Activated T-cell treated with anti-CD3 and anti-CD28 coated beads, Interleukin-2, amount 50 U/mL, for 72 hours (primary cell): ENCODE measurements around the gene HK2. TPM values are rescaled to one million over a fixed set of nuclear protein-coding genes. Genes with fewer than 3 reads are reported as not detected.
A peak's percentile ranks its signal among the peaks of the same experiment; 100 is the strongest.
"Not testable (repeated sequence)": the region's sequence is repeated elsewhere in the genome, so short reads cannot be mapped to it uniquely, and the experiment has no call there.

Experiments
- ATAC-seq, 2 donors: fragments of 150-1000 bp; cut with Tn5 transposase; replicated peaks in 1 of 2; 2 replicates each; pipeline ENCODE4 v1.10.0; 2021; ENCODE audit warnings: moderate library complexity in 2 of 2, mild to moderate bottlenecking in 1 of 2
- DNase-seq, 2 donors: peaks; one replicate each; pipeline ENCODE4 v3.0.0; 2021 to 2022; ENCODE audit warnings: mixed read lengths in 1 of 2
- H3K27ac Mint-ChIP-seq: one replicate; pipeline ENCODE4 v1.8.0; 2022; ENCODE audit warnings: mild to moderate bottlenecking, moderate library complexity, mixed read lengths
- H3K27me3 Mint-ChIP-seq: one replicate; pipeline ENCODE4 v1.8.0; 2022; ENCODE audit warnings: low read depth, mixed read lengths
- H3K36me3 Mint-ChIP-seq, 2 donors: one replicate each; pipeline ENCODE4 v1.8.0; 2022; ENCODE audit warnings: mixed read lengths in 2 of 2, mild to moderate bottlenecking in 1 of 2; ENCODE audit not compliant: insufficient read depth in 2 of 2
- H3K4me1 Mint-ChIP-seq: one replicate; pipeline ENCODE4 v1.8.0; 2022; ENCODE audit warnings: low read depth, mixed read lengths
- H3K4me3 Mint-ChIP-seq, 2 donors: one replicate each; pipeline ENCODE4 v1.8.0; 2022; ENCODE audit warnings: mild to moderate bottlenecking in 2 of 2, mixed read lengths in 2 of 2, moderate library complexity in 2 of 2
- H3K9me3 Mint-ChIP-seq, 2 donors: one replicate each; pipeline ENCODE4 v1.8.0; 2022; ENCODE audit warnings: mixed read lengths in 2 of 2
- total RNA-seq, 2 donors: library from RNA; stranded (reverse); gene quantifications; one replicate each; pipeline ENCODE4 v1.2.3, GENCODE V29; 2022

HK2 gene
- 10 to 100 TPM; 31.2 to 36.4 TPM for total RNA-seq

- no peaks in the 10 kb centered on the region for H3K9me3 Mint-ChIP-seq
- H3K4me1 Mint-ChIP-seq = peaks cover 55% of the 10 kb centered on the region
- DNase-seq = peak; percentile 88 to 89
- peaks cover 0 to 2% of the 10 kb centered on the region in 2 donors for H3K36me3 Mint-ChIP-seq
- ATAC-seq = peak; percentile 86 to 88
- H3K4me3 Mint-ChIP-seq = peak within 1 kb of the TSS; percentile 94
- H3K27ac Mint-ChIP-seq = no peak within 1 kb of the TSS
- H3K27me3 Mint-ChIP-seq = no peaks in the 10 kb centered on the region
Measured at GRCh38 chr2:74833418-74834233, at the start of gene HK2. Gene HK2, plus strand, starts transcription at chr2:74834127. Its CDS starts 454 bp downstream, at chr2:74834581.

DNA sequence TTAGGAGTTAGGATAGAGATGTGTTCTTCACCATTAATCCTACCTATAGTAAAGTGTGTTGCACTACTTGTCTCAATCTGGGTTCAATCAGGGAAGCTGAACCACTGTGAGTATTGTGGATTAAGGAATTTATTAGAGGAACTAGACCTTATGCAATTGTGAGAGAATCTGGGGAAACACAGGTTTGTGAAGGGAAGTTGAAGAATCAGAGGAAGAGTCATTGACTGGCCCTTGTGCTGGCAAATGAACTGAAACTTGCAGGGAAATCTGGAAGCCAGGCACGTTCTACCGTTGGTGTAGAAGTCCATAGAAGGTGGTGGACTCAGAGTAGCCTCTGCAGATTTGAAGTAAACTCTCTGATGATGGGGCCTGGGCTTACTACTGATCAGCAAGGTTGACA lies 44.7 kb upstream of the HK2 start:
- H3K4me1 Mint-ChIP-seq = no peaks in the 10 kb centered on the region
- H3K36me3 Mint-ChIP-seq = no peaks in the 10 kb centered on the region
- no peak for ATAC-seq

DNA sequence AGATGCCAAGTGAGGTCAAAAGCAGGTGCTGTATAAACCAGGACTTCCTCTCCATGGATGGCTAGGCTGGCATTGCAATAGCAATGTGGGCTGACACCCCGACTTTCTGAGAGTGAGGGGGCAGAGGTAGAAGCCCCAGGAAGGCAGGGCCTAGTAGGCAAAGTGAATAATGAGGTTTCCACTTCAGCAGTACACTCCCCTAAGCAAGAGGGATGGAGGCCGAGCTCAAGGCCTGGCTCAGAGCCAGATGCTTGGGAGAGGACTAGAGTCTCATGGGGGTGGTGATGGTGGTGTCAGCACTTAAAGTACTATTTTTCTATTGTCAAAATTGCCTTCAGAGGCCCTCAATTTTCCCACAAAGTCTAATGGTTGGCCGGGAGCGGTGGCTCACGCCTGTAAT lies 41.6 kb upstream of the HK2 start:
- H3K4me3 Mint-ChIP-seq = no peak overlapping the region
- peaks cover 0 to 4% of the 10 kb centered on the region in 2 donors for H3K36me3 Mint-ChIP-seq
- H3K27me3 Mint-ChIP-seq = no peaks in the 10 kb centered on the region
- H3K27ac Mint-ChIP-seq = no peak overlapping the region
- H3K4me1 Mint-ChIP-seq = no peaks in the 10 kb centered on the region
- H3K9me3 Mint-ChIP-seq = peaks cover 10% of the 10 kb centered on the region in 2 donors
- DNase-seq (no peak), ATAC-seq (no peak)

More for the DNA sequence above, 44.7 kb upstream of the HK2 start:
- Mint-ChIP-seq H3K9me3 (peaks cover 10 to 11% of the 10 kb centered on the region in 2 donors), H3K27ac (no peak overlapping the region), H3K27me3 (no peaks in the 10 kb centered on the region), H3K4me3 (no peak overlapping the region)
- no peak for DNase-seq

DNA sequence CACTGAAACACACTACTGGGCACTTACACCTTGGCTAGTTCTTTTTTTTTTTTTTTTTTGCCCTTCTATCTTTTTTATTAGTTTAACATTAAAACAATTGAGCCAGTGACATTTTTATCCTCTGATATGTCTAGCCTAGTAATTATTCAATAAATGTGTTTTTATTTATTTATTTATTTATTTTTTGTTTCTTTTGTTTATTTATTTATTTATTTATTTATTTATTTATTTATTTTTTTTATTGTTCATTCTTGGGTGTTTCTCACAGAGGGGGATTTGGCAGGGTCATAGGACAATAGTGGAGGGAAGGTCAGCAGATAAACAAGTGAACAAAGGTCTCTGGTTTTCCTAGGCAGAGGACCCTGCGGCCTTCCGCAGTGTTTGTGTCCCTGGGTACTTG lies 39.0 kb upstream of the HK2 start:
- H3K27me3 Mint-ChIP-seq, ATAC-seq, H3K9me3 Mint-ChIP-seq, H3K4me1 Mint-ChIP-seq, DNase-seq, H3K36me3 Mint-ChIP-seq, H3K4me3 Mint-ChIP-seq, H3K27ac Mint-ChIP-seq: not testable (repeated sequence)

DNA sequence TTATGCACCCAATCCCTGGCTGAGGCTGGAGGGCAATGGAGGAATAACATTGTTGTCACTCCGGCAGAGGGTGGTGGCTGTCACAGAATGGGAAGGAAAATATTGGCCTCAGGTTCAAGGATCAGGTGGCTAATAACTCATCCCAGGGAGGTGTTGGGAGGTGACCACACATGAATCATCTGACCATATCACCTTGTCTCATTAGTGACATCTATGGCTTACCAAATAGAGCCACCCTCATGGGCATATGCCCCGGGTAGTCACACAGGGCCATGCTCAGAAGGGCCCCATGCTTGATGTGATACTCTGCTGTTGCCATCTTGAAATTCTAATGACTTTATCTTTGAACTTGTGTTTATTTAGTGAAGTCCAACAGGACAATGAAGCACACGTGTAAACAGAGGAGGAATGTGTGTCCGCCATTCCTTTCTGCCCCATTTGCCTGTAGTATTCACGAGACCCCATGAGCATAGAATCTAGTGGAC lies 27.5 kb upstream of the HK2 start:
- Mint-ChIP-seq H3K36me3 (no peaks in the 10 kb centered on the region), H3K27ac (no peak overlapping the region), H3K4me3 (no peak overlapping the region), H3K27me3 (peaks cover 12% of the 10 kb centered on the region), H3K9me3 (no peaks in the 10 kb centered on the region), H3K4me1 (no peaks in the 10 kb centered on the region)
- DNase-seq = no peak
- no peak for ATAC-seq

- Mint-ChIP-seq H3K27ac (no peak overlapping the region), H3K36me3 (no peaks in the 10 kb centered on the region), H3K4me1 (no peaks in the 10 kb centered on the region), H3K9me3 (no peaks in the 10 kb centered on the region), H3K27me3 (peaks cover 12% of the 10 kb centered on the region), H3K4me3 (no peak overlapping the region)
- ATAC-seq = no peak
- no peak for DNase-seq
Measured at GRCh38 chr2:74806920-74807319, 27.0 kb upstream of the HK2 start.

DNA sequence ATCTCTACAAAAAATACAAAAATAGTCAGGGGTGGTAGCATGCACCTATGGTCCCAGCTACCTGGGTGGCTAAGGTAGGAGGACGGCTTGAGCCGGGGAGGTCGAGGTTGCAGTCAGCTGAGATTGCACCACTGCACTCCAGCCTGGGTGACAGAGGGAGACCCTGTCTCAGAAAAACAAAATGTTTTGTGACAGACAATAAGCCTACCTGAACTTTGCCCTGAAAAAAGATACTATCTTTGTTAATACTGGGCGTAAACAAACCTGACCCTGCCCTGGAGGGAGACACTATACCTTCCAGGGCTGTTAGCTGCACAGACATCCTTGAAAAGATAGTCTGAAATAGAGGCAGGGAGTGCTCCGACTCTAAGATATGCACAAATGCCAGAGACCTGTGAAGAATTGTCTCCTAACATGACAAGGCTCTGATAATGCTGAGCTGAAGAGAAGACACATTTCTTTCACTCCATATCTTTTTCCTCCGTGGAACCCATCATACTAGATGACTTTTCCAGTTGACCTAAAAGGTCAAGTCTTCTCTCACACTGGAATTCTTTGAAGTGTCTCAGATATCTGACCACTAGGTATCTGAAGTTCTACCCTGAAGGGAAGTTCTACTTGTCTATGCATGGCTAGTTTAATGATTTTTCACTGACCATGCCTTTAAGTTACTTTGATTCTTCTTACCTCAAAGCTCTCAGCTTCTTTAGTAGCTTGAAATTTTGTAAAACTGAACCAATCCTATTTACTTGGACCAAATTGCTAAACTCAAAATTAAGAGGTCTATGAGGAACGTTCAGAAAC lies 20.9 kb upstream of the HK2 start:
- Mint-ChIP-seq H3K27me3 (peaks cover 12% of the 10 kb centered on the region), H3K27ac (no peak overlapping the region), H3K4me3 (no peak overlapping the region), H3K4me1 (peaks cover 6% of the 10 kb centered on the region), H3K36me3 (no peaks in the 10 kb centered on the region), H3K9me3 (no peaks in the 10 kb centered on the region)
- ATAC-seq = no peak
- DNase-seq = no peak

- no peak overlapping the region for H3K27ac Mint-ChIP-seq
- DNase-seq (no peak), ATAC-seq (no peak)
- no peak overlapping the region for H3K4me3 Mint-ChIP-seq
- H3K4me1 Mint-ChIP-seq = peaks cover 6% of the 10 kb centered on the region
- H3K27me3 Mint-ChIP-seq = peaks cover 12% of the 10 kb centered on the region
- H3K9me3 Mint-ChIP-seq = no peaks in the 10 kb centered on the region
- H3K36me3 Mint-ChIP-seq = no peaks in the 10 kb centered on the region
Measured at GRCh38 chr2:74814102-74814501, 19.8 kb upstream of the HK2 start.

GRCh38 chr2:74815941-74816340 lies 18.0 kb upstream of the HK2 start:
- no peaks in the 10 kb centered on the region for H3K9me3 Mint-ChIP-seq
- H3K4me1 Mint-ChIP-seq = peaks cover 6% of the 10 kb centered on the region
- H3K36me3 Mint-ChIP-seq = no peaks in the 10 kb centered on the region
- DNase-seq (no peak), ATAC-seq (no peak)
- H3K27ac Mint-ChIP-seq = no peak overlapping the region
- H3K4me3 Mint-ChIP-seq = no peak overlapping the region
- H3K27me3 Mint-ChIP-seq = peaks cover 5% of the 10 kb centered on the region

DNA sequence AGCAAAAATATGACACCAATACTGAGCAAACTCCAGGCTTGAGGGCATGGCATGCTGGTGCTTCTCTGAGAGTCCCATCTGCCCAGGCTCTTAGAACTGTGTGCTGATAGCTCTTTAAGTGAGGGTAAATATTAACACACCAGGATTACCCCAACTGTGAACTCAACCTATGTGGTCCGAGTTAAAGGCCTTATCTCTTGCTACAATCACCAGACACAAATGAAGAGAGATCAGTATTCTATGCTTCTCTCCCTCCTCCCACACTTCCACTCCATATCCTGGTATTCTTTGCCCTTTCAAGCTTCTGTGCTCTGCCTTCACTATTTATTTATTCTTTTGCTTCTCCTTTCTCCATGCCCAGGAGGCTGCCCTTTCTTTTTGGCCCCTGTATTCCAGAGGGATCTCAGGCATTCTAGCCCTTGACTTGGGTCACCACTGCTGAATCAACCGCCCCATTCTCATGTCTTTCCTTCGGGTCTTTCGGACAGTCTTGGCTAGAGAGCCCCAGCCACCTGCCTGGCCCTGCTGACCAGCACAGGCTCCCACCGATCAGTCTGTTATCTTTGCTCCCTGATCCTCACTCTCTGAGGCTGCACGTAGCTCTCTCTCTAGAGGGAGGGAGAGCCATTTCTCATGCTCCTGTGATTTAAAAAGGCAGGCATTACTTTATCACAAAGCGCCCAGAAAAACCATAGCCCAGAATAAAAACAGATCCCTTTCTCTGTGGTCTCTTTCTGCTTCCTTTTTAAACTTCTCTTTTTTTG lies 17.2 kb upstream of the HK2 start:
- H3K4me1 Mint-ChIP-seq = peaks cover 6% of the 10 kb centered on the region
- H3K9me3 Mint-ChIP-seq = no peaks in the 10 kb centered on the region
- no peaks in the 10 kb centered on the region for H3K36me3 Mint-ChIP-seq
- DNase-seq (no peak), ATAC-seq (no peak)
- H3K27me3 Mint-ChIP-seq = no peaks in the 10 kb centered on the region
- H3K4me3 Mint-ChIP-seq = no peak overlapping the region
- H3K27ac Mint-ChIP-seq = peak overlapping the region; percentile 1

- Mint-ChIP-seq H3K4me3 (no peak overlapping the region), H3K9me3 (no peaks in the 10 kb centered on the region), H3K36me3 (no peaks in the 10 kb centered on the region), H3K27me3 (no peaks in the 10 kb centered on the region), H3K4me1 (peaks cover 6% of the 10 kb centered on the region), H3K27ac (no peak overlapping the region)
- DNase-seq (no peak), ATAC-seq (no peak)
Measured at GRCh38 chr2:74817304-74817675, 16.6 kb upstream of the HK2 start.

DNA sequence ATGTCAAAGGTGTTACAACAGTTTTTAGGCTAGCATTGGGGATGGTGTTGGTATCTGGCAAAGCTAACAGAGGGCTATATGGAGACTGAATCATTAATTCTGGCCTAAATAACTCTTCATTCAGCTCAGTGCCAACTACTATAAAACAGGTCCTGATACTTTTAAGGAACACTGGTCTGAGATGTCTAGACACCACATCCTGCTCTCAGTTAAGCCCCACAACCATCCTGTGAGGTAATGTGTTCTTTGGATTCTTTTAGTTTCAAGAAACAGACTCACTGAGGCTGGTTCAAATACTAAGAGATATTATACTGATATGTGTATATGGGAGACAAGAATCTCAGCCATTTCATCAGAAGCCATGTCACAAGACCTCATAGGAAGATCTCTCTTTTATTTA lies 14.2 kb upstream of the HK2 start:
- H3K36me3 Mint-ChIP-seq = no peaks in the 10 kb centered on the region
- ATAC-seq = no peak
- H3K4me3 Mint-ChIP-seq = no peak overlapping the region

More for the DNA sequence above, 14.2 kb upstream of the HK2 start:
- no peak for DNase-seq
- Mint-ChIP-seq H3K9me3 (no peaks in the 10 kb centered on the region), H3K27ac (no peak overlapping the region), H3K27me3 (no peaks in the 10 kb centered on the region), H3K4me1 (peaks cover 6% of the 10 kb centered on the region)
